Thymus (tissue), 11 donors: ENCODE results near the gene CLEC11A. TPM values are rescaled to one million over a fixed set of nuclear protein-coding genes. Genes with fewer than 3 reads are reported as not detected.

Experiments used
- DNase-seq, 9 donors: peaks; one replicate each; pipeline ENCODE4 v3.0.0-alpha.2; 2013; ENCODE audit warnings: low spot score in 9 of 9, low read depth in 6 of 9, missing footprints in 1 of 9
- H3K27ac ChIP-seq, 2 donors: one replicate each; pipeline ENCODE4 v1.5.1; 2013; ENCODE audit warnings: control low read depth in 1 of 2, low read depth in 1 of 2, low read length in 1 of 2, mild to moderate bottlenecking in 1 of 2, moderate library complexity in 1 of 2
- H3K27me3 ChIP-seq, 2 donors: one replicate each; pipeline ENCODE4 v1.5.1; 2013; ENCODE audit warnings: low read length in 1 of 2; ENCODE audit not compliant: control insufficient read depth in 2 of 2, insufficient read depth in 1 of 2
- H3K36me3 ChIP-seq, 2 donors: one replicate each; pipeline ENCODE4 v1.5.1; 2013; ENCODE audit warnings: low read length in 1 of 2, mild to moderate bottlenecking in 1 of 2, moderate library complexity in 1 of 2; ENCODE audit not compliant: control insufficient read depth in 2 of 2, insufficient read depth in 2 of 2
- H3K4me1 ChIP-seq, 2 donors: one replicate each; pipeline ENCODE4 v1.5.1; 2013; ENCODE audit warnings: low read length in 2 of 2; ENCODE audit not compliant: control insufficient read depth in 2 of 2, insufficient read depth in 2 of 2
- H3K4me3 ChIP-seq, 2 donors: one replicate each; pipeline ENCODE4 v1.5.1; 2013; ENCODE audit warnings: low read length in 2 of 2, control low read depth in 1 of 2, mild to moderate bottlenecking in 1 of 2
- H3K9me3 ChIP-seq, 2 donors: one replicate each; pipeline ENCODE4 v1.5.1; 2013; ENCODE audit warnings: low read length in 1 of 2, mild to moderate bottlenecking in 1 of 2; ENCODE audit not compliant: control insufficient read depth in 2 of 2, insufficient read depth in 1 of 2
- WGBS: extraction: QIAGEN DNeasy Blood & Tissue Kit; methylation state at CpG from one replicate; pipeline ENCODE4 v1.1.7; 2013; 5-methylcytosine and 5-hydroxymethylcytosine counted together
- polyA plus RNA-seq: library from polyadenylated mRNA; stranded (reverse); fragments of 200-250 nt; gene quantifications from one replicate; pipeline ENCODE4 v1.2.3, GENCODE V29; 2013
- total RNA-seq: library from RNA; stranded (reverse); fragments of 120-200 nt; gene quantifications from one replicate; pipeline ENCODE4 v1.2.4, GENCODE V29; 2013
- donor health status: healthy.

Gene CLEC11A
- total and polyA plus RNA-seq, 2 donors: 10.5 to 10.7 TPM

DNA sequence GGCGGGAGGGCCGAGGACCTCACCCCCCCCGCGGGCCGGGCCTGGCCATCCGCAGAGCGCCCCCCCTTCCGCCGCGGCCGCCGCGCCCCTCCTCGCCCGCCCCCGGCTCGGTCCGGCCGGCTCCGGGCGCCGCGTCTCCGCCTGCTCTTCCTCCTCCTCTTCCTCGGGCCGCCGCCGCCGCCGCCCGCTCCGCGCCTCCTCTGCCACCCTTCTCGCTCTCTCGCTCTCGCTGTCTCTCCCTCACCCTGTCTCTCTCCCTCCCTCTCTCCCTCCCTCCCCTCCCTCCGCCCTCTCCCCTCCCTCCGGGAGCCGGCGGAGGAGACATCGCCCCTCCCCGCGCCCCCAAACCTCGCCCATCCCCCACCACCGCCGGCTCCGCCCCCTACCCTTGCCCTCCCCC is 3.6 kb upstream of the CLEC11A start, which contains the start of gene SHANK1:
Gene SHANK1 (minus strand): TSS at position 237 of the 400 bp plus-strand sequence. CDS start 2,883 bp downstream, outside the sequence.
- DNase-seq: no peak
- H3K36me3 ChIP-seq: no peaks in the 10 kb centered on the region
- 3% methylated on average over 30 of the region's 47 CpGs for WGBS
- peaks cover 38 to 82% of the 10 kb centered on the region in 2 donors for H3K27me3 ChIP-seq
- peaks cover 15 to 55% of the 10 kb centered on the region in 2 donors for H3K4me1 ChIP-seq
- H3K4me3 ChIP-seq: peak within 1 kb of the TSS; percentile 18 to 41
- H3K27ac ChIP-seq: no peak within 1 kb of the TSS
- peaks cover 0 to 6% of the 10 kb centered on the region in 2 donors for H3K9me3 ChIP-seq

DNA sequence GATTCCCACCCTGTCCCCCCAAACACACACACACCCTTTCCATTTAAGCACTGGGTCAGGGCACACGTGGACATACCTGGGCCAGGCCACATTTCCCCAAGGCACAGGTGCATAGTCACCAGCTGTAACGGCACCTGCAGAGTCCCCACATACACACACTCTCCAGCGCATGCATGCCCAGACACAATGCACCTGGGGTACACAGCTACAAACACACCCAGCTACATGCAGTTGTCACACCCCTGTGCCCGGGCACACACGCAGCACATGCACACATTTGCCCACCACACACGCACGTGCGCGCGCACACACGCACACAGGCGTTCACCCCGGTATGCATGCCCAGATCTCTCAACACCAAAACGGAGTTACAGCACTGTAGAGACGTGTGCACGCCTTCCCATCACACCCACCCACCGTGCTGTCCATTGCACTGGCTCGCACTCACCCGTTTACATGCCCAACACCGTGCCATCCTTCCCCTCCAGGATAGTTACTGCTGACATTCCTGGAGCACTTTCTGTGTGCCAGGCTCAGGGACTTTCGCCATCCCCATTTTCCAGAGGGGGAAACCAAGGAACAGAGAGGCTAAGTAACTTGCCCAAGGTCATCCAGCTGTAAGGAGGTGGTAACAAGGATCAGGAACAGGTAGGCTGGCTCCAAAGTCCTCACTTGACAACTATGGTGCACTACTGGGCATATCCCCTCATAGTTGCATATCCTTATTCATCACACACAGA is 2.8 kb upstream of the CLEC11A start:
- peaks cover 15 to 57% of the 10 kb centered on the region in 2 donors for H3K4me1 ChIP-seq
- H3K9me3 ChIP-seq: peaks cover 0 to 9% of the 10 kb centered on the region in 2 donors
- 70% methylated on average over 21 of the region's 21 CpGs for WGBS
- H3K36me3 ChIP-seq: no peaks in the 10 kb centered on the region
- peaks cover 38 to 86% of the 10 kb centered on the region in 2 donors for H3K27me3 ChIP-seq
- no peak for DNase-seq
- H3K4me3 ChIP-seq: no peak overlapping the region
- H3K27ac ChIP-seq: no peak overlapping the region

DNA sequence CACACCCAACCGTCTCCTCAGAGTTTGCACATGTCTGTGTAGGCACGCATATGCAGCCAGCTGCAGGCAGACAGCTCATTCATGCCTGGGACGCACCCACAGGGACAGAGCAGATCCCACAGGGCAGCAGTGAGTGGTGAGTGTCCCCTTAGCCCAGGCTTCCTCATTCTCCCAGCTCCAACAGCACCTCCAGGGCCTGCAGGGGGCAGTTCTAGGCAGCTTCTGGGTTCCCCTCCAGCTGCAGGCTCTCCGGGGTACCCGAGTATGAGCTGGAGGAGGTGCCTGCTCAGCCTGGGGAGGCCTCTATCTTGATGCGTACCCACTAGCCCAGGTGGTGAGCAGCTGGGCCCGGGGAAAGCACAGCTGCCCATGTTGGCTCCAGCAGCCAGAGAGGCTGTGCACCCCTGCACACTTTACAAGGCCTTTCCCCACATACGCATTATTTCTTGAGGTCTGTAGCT is 2.2 kb upstream of the CLEC11A start:
- Histone ChIP-seq H3K27me3 (peaks cover 38 to 88% of the 10 kb centered on the region in 2 donors), H3K4me1 (peaks cover 19 to 62% of the 10 kb centered on the region in 2 donors)
- DNase-seq: peak in 3 of 9 donors; percentile 42 to 72 (median 48)

DNA sequence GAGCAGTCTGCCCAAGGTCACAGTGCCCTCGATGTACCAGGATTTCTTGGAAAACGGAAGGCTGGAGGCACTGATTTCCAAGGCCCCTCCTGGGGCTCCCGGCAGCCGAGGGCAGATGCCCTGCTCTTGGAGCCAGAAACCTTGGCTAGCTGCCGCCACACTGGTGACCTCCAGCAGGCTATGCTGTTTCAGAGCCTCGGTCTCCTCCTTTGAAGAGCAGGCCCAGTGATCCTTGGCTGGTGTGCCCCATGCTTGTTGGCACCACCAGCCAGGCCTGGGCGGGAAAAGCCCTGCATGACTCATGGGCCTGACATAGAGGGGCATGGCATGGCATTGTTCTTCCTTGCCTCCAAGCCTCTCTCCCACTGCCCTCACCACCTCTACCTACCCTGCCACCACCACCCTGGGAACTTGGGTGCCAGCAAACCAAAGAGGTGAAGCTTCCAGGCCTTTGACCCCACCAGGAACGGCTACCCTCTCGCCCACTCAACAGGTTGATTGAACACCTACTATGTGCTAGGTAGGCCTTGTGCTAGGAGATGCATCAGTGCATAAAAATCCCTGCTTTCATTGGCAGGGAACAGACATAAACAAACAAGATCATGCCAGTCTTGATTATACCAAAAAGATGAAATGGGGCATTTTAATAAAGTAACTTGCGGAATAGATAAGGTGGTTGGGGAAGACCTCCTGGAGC is 1.6 kb upstream of the CLEC11A start:
- Histone ChIP-seq H3K36me3 (no peaks in the 10 kb centered on the region), H3K27me3 (peaks cover 38 to 83% of the 10 kb centered on the region in 2 donors), H3K27ac (no peak overlapping the region), H3K4me3 (no peak overlapping the region), H3K9me3 (peaks cover 0 to 10% of the 10 kb centered on the region in 2 donors), H3K4me1 (peaks cover 19 to 62% of the 10 kb centered on the region in 2 donors)
- no peak for DNase-seq
- WGBS: 93% methylated on average over 10 of the region's 10 CpGs

More for the DNA sequence above, 2.2 kb upstream of the CLEC11A start:
- no peak overlapping the region for H3K27ac ChIP-seq
- no peaks in the 10 kb centered on the region for H3K36me3 ChIP-seq
- peaks cover 0 to 10% of the 10 kb centered on the region in 2 donors for H3K9me3 ChIP-seq
- WGBS: 27% methylated on average over 8 of the region's 8 CpGs
- no peak overlapping the region for H3K4me3 ChIP-seq

DNA sequence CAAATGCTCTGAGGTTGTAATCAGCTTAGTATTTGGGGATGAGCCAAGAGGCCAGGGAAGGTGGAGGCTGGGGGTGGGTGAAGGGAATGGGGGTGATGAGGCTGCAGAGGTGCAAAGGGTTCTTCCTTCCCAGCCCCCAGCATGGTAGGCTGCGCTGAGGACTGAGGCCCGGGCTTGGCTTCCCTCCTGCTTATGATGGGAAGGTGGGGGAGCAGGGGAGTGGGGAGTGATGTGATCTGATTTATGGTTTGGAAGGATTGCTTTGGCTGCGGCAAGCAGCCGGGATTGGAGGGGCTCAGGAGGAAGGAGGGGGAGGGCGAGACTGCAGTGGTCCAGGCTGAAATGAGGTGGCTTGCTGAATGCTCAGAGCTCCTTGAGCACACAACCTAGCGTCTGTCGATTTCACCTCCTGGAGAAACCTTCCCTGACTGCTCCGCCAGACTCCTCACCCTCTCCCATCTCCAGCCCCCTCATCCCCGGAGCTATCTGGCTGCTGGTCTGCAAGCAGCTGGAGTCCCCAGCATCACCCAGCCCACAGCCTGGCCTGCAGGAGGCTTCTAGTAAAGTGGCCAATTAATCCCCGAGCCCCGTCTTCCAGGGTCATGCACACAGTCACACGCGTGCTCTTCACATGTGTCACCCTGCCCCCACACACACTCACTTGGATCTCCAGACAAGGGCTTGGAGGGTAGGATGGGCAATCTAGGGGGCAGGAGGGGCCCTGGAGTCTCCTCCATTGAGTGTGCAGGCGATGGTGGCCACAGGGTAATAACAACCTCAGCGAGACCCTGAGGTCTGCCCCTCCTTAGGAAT is 757 bp upstream of the CLEC11A start:
- Histone ChIP-seq H3K27ac (no peak overlapping the region), H3K9me3 (peaks cover 1 to 10% of the 10 kb centered on the region in 2 donors), H3K27me3 (peaks cover 38 to 75% of the 10 kb centered on the region in 2 donors), H3K4me3 (no peak overlapping the region), H3K4me1 (peaks cover 19 to 62% of the 10 kb centered on the region in 2 donors), H3K36me3 (no peaks in the 10 kb centered on the region)
- no peak for DNase-seq
- WGBS: 77% methylated on average over 15 of the region's 15 CpGs

DNA sequence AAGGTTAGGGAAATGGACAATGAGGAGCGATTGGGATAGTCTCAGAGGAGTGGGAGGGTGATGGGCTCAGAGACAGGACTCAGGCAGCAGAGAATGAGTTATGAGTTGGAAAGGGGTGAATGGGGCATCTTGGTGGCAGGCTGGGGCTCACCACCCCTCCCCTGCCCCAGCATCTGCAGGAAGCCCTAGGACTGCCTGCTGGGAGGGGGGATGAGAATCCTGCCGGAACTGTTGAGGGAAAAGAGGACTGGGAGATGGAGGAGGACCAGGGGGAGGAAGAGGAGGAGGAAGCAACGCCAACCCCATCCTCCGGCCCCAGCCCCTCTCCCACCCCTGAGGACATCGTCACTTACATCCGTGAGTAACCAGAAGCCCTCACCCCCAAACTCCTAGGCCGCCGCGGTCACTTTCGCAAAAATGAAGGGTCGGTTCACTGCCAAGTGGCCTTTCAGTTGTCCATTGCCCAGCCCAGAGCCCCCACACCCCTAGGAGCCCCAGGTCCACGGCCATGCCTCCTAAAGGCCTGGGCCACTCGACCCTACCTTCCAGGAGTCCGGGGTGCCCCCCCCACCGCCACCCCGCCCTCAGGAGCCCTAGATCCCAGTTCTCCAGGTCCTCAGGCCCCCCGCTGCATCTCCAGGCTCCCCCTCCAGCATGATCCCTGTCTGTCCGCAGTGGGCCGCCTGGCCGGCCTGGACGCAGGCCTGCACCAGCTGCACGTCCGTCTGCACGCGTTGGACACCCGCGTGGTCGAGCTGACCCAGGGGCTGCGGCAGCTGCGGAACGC is 764 bp downstream of the CLEC11A start:
- Histone ChIP-seq H3K9me3 (peaks cover 1 to 17% of the 10 kb centered on the region in 2 donors), H3K36me3 (no peaks in the 10 kb centered on the region), H3K27ac (no peak overlapping the region), H3K27me3 (peaks cover 28 to 64% of the 10 kb centered on the region in 2 donors), H3K4me3 (peak overlapping the region; percentile 36 to 56), H3K4me1 (peaks cover 15 to 58% of the 10 kb centered on the region in 2 donors)
- no peak for DNase-seq
- 5% methylated on average over 31 of the region's 31 CpGs for WGBS

DNA sequence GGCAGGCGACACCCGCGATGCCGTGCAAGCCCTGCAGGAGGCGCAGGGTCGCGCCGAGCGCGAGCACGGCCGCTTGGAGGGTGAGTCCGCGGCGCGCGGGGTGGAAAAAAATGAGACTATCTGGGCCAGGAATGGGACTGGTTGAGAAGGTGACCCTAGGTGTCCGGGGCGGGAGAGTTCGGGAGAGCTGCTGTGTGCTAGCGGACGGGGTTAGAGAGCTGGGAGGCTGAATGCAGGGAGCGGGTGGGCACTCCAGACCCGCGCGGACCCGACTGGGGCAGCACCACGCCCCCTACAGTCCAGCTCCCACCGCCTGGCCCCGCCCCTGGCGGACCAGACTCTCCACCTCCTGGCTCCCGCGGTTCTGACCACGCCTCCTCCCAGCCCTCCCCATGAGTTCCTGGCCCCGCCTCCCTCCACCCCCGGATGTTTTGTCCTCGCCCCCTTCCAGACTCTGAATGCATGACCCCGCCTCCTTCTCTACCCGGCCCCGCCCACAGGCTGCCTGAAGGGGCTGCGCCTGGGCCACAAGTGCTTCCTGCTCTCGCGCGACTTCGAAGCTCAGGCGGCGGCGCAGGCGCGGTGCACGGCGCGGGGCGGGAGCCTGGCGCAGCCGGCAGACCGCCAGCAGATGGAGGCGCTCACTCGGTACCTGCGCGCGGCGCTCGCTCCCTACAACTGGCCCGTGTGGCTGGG is 1.5 kb downstream of the CLEC11A start:
- Histone ChIP-seq H3K36me3 (no peaks in the 10 kb centered on the region), H3K9me3 (peaks cover 1 to 17% of the 10 kb centered on the region in 2 donors), H3K27ac (peak overlapping the region in 1 of 2 donors; percentile 72), H3K27me3 (peaks cover 20 to 62% of the 10 kb centered on the region in 2 donors), H3K4me3 (peak overlapping the region; percentile 54 to 56), H3K4me1 (peaks cover 14 to 57% of the 10 kb centered on the region in 2 donors)
- peak; percentile 85 to 99 (median 96) for DNase-seq
- WGBS: 1% methylated on average over 65 of the region's 65 CpGs
